NCI-H2107 (cell line): Measurements from ENCODE around the gene B4GAT1.
"Not testable (repeated sequence)": the region's sequence is repeated elsewhere in the genome, so short reads cannot be mapped to it uniquely, and the experiment has no call there.

Experiments used
- DNase-seq: peaks from one replicate; lab custom pipeline; 2025; lab: John Stamatoyannopoulos, UW

The B4GAT1 gene

DNA sequence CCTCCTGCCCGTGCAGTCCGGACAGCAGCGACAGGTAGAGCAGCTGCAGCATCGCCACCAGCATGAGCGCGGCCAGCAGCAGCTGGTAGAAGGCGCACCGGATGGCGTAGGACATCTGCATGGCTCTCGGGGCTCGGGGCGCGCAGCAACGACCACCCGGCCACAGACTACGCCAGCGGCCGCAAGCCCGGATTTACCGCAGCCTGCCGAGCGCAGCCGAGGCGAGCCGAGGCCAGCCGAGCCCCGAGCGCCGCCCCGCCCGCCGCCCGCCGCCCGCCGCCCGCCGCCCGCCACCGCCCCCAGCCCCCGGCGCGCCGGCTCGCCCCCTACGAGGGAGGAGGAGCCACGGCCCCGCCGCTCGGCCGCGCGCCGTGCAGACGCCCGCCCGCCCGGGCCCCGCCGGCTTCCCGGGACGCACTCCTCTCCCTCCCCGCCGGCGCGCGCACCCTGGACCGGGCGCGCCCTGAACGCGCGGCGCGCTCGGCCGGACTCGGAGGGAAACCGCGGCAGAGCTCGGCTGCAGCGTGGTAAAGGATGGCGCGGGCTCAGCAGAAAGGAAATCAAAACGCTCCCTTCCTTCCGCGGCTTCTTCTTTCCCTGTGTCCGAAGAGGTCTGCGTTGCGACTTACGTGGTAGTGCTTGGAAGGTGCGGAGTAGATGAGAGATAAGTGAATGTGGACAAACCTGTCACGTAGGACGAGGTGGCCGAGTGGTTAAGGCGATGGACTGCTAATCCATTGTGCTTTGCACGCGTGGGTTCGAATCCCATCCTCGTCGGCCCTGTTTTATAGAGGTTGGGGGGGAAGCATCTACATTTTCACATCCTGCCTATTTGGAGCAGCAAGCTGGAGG, at the start of gene B4GAT1:
Gene B4GAT1 (minus strand): TSS at position 205 of the 852 bp plus-strand sequence. CDS start 84 bp downstream, at position 121.
- peak; percentile 56 for DNase-seq

DNA sequence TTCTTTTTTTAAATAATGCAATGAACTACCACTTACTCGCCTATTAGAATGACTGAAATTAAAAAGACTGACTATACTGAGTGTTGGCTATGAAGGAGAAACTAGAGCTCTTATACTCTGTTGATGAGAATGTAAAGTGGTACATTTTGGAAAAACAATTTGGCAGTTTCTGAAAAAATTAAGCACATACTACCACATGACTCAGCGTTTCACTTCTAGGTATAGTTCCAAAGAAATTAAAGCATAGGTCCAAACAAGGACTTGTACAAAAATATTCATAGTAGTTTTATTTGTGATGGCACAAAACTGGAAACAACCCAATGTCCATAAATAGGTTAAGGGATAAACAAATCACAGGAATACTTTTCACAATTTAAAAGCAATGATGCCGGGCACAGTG, 46.5 kb upstream of the B4GAT1 start:
- no peak for DNase-seq

DNA sequence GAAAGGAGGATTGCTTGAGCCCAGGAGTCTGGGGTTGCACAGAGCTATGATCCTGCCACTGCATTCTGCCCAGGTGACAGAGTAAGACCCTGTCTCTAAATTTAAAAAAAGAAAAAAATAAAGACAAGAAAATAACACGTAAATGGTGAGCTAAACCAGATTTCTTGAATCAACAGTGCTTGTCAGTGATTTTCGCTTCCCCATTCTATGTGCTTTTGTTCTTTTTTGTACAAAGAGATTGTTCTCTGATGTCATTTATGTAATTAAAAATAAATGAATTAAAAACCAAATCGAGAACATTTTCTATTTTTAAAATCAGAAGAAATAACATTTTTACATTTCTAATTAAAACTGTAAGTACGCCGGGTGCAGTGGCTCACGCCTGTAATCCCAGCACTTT, 43.9 kb upstream of the B4GAT1 start:
- no peak for DNase-seq

DNA sequence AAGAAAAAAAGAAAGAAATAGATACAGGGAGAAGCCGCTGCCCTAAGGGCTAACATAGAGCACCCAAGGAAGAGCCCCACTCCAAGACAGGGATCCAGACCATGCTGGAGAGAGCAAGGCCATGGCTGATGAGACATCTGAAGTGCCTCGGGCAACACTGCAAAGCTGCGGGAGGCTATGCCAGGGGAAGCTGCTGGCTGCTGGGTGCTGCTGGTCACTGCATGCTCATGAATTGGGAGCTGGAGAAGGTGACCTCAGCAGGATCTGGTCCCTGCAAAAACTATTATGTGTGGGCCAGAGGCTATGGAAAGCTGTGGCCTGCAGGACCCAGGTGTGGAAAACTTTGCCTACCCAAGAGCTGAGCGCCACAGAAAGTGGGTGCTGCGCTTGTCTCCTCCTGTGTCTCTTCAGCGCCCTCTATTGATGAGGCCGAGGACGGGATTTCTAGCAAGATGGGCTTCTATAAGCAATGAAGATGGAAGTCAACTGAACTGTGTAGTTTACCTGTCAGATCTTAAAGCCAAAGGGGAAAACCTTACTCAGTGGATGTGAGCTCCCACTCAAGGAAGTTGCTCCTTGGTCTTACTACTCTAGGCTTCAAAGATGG, 41.5 kb upstream of the B4GAT1 start:
- DNase-seq = peak; percentile 78

DNA sequence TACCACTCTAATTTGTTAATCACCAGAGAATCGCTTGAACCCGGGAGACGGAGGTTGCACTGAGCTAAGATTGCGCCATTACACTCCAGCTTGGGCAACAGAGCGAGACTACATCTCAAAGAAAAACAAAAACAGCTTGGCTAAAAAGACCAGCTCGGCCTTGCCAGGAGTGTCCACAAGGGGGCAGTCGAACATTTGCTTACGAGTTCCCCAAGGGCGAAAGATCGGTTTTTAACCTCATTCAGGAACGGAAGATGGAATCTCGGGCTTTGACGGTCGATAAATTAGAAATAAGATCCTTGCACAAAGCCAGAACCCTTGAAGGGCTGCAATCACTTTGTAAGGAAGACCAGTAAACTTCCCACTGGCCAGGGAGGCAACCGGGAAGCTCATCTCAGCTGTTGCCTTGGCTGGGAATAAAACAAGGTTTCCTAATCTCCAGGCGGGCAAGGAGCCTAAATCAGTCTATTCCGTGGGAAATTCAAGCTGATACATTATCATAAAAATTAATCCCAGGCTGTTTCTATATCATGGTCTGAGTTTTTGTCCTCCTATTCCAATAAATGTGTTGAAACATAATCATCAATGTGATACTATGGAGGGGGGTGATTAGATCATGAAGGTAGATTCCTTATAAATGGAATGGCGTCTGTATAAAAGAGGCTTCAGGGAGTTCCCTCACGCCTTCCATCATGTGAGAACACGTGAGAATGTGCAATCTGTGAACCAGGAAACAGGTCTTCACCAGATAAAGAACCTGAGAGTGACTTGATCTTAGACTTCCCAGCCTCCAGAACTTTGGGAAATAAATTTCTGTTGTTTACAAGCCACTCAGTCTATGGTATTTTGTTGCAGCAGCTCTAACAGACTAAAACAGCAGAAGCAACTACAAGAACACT, 39.0 kb upstream of the B4GAT1 start:
- peak; percentile 81 for DNase-seq

DNA sequence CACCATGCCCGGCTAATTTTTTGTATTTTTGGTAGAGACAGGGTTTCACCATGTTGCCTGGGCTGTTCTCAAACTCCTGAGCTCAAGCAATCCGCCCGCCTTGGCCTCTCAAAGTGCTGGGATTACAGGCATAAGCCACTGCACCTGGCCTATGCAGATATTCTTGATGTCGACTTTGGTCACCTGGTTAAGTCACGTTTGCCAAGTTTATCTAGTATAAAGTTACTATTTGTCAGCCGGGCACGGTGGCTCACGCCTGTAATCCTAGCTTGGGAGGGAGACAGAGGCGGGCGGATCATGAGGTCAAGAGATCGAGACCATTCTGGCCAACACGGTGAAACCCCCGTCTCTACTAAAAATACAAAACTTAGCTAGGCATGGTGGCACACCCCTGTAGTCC, 36.9 kb upstream of the B4GAT1 start:
- DNase-seq = not testable (repeated sequence)

DNA sequence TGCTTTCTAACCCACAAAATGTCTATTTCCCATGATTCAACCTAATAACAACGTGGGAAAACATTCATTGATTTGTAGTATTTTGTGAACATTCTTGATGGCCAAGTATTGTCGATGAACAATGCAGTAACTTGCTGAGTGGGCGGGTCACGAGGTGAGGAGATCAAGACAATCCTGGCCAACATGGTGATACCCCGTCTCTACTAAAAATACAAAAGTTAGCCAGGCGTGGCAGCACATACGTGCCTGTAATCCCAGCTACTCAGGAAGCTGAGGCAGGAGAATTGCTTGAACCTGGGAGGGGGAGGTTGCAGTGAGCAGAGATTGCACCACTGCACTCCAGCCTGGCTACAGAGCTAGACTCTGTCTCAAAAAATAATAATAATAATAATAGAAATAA, 32.8 kb upstream of the B4GAT1 start:
- DNase-seq = not testable (repeated sequence)

DNA sequence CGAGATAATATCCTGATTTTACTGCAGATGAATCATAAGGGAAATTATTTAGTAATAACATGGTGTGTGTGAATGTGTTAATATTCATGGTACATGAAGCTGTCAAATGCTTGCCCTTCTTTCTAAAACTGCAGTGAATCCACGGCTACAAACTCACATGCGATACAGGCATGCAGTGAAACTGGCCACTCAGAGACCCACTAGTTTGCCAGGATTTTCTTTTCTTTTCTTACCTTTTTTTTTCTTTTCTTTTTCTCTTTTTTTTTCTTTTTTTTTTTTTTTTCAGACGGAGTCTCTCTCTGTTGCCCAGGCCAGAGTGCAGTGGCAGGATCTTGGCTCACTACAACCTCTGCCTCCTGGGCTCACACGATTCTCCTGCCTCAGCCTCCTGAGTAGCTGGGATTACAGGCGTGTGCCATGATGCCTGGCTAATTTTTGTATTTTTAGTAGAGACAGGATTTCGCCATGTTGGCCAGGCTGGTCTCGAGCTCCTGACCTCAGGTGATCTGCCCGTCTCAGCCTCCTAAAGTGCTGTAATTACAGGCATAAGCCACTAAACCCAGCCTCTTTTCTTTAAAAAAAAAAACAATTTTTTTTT, 26.4 kb upstream of the B4GAT1 start:
- DNase-seq = not testable (repeated sequence)

DNA sequence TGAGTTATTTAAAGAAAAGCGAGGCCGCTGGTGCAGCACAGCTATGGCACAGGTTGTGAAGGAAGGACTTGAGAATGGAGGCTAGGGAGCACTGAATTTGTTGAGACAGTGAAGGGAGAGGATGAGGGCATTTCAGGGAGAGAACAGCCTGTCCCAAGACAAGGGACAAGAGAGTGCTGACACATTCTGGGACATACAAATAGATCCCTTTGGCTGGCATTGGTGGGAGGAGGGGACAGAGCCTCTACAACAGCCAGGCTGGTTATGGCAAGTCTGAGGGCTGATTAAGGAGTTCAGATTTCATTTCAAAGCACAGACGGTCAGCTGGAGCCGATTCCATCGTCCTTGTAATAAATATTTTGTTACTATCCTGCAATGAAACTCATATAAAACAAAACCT, 25.8 kb upstream of the B4GAT1 start:
- no peak for DNase-seq

DNA sequence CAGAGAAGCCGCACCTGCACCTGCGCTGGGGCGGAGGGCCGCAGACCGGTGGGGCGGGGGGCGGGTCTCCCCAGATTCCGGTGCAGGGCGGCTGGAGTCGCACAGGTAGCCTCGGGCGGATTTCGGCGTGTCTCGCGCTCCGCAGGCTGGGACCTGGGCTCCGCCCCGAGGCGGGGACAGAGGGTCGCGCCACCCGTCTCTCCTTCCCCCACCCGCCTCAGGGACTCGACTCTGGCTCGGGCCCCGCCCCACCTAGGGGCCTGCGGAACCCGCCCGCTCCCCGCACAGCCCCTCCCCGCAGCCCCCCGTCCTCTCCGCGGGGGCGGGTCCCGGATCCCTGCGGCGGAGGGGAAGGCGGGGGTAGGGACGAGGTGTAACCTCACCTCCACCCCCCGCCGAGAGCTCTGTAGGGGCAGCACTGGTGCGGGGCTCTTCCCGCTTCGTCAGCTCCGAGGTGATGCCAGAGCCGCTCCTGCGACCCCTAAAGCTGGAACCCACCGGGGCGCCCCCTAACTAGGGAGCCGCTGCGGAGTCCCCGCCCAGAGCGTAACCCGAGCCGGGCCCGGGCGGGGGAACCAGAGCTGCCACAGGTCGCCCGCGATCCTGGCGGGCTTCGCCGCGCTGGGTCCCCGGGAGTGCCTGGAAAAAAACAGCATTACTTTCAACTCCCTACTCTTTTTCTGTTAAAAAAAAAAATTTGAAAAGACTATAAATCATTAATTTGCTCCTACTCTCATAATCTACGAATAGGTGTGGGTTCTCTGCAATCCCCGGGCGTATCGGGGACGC, 24.4 kb upstream of the B4GAT1 start, which contains the start of gene SLC29A2:
Gene SLC29A2 (minus strand): TSS at position 134 of the 789 bp plus-strand sequence. CDS start 169 bp downstream, outside the sequence.
- peak; percentile 89 for DNase-seq

DNA sequence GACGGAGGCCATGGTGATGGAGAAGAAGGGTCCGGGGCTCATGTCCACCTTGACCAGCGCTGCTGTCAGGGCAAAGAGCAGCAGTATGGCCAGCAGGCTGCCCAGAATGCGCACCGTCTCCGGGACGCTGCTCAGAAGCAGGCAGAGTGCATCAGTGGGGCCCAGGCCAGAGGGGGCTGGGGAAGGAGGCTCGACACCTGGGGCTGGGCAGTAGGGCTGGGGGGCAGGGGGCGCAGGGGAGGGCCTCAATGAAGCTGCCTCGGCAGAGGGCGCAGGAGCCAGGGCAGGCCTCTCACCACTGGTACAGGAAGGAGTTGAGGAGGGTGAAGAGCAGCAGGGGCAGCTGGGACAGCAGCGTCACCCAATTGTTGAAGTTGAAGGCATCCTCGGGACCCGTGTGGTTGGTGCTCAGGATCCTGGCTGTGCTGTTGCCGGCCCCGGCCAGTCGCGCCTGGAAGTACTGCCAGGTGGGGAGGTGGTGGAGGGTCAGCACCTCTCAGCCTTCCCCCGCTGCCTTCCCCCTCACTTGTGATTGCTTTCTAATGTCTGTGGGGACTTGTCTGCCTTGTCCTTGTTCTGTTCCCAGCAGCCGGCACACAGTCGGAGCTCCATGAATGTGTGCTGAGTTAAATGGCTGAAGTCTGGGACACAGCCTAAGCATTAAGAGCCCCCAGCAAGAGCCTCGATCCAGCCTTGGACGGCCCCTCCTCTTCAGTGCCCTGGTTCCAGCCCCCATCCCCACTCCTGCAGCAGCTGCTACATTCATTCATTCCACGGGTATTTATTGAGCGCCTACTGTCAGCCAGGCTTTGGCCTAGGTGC, 21.9 kb upstream of the B4GAT1 start:
- no peak for DNase-seq

DNA sequence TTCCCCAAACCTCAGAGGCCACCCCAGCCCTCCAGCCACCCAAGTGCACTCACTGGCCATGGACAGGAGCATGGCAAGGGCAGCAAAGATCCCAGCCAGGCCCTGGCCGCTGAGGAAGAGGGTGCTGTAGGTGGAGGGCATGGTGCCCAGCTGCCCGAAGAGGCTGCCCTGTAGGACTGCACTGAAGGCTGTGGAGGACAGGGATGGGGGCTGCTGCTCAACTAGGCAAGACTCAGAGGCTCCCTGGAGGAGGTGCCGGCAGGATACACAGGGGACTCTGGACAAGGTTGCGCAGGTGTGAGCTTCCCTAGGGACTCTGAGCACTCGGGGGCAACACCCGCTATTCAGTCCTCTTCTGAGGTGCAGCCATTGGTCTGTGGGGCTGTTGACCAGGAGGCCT, 21.1 kb upstream of the B4GAT1 start:
- no peak for DNase-seq

DNA sequence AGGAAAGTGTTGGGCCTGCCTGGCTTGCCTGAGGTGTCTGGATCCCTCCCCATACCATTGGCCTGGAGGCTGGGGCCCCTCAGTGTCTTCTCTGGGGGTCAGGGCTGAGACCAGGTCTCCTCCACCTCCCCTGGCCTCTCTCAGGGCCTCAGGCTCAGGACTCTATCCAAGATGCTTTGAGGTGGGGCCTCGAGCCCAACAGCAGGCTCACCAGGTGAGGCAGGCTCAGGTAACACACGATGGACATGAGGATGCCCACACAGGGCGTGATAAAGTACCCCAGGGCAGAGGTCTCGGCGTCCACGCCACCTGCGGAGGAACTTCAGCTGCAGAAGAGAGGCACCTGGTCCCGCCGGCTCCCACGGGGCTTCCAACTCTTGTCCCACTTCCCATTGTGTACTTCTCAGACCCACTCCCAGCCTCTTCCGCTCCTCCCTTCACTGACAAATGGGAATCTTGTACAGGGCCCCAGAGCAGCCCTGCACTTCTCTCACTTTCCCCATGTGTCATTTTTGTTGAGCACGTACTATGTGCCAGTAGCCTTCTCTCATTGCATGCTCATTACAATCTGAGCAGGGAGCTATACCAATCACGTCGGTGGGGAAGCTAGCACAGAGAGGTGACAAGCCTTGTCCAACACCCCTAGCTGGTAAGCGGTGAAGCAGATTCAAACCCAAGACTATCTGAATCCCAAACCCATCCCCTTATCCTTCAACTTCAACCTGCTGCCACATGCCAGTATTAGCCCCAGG, 20.3 kb upstream of the B4GAT1 start:
- no peak for DNase-seq

DNA sequence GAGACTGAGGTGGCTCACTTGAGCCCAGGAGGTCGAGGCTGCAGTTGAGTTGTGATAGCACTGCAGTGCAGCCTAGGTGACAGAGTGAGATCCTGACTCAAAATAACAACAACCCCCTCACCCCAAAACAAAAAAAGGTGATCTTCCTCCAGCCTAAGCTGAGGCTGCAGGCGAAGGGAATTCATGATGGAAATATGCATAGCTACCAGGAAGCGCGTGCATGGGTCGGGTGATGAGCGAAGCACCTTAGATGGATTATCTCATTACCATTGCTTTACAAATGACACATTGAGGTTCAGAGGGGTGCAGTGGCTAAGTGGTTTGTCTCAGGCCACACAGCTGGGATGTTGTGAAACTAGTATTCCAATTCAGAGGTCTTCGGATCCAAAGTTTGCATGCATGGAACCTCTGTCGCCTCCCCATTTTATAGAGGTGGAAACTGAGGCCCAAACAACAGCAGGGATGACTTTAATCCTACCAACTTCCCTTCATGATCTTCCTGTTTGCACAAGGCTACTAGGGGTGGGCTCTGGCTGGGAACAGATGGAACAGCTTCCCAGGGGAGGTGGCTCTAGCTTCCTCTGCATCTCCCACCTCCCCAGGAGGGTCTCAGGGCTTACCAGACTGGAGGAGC, 19.5 kb upstream of the B4GAT1 start:
- DNase-seq = no peak

DNA sequence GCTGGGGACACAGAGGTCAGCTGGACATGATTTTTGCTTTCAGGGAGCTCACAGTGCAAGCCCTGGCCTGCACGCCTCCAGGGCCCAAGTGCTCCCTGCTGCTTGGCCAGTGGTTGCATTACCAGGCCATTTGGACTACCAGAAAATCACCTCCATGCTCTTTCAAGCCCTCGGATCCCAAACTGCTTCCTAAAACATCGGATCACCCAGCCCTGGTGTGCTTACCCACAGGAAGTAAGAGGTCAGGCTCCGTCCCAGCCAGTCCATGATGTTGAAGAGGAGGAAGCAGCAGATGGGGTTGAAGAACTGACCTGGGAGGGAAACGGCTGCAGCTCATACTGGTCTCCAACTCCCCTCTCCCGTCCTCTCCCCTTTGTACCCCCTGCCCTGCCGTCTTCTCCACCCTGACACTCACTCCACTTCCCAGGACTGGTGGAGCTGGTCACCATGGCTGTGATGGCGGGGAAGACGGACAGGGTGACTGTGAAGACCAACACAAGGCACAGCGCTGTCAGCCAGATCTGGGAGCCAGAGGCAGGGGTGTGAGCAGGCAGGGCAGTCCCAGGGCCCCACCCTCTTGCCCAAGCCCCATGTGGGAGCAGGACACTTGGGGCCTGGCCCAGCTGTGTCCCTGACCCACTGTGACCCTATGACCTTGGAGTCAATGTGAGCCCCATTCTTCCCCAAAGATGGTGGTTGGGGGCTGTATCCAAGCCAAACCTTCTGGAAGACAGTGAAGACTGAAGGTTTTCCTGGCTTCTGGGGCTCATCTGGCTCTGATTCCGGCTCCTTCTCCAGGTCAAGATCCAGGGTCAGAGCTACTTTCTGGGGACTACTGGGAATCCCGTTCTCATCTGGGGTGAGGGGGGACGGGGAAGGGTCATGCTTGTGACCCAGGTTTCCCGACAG, 18.5 kb upstream of the B4GAT1 start:
- DNase-seq = no peak

DNA sequence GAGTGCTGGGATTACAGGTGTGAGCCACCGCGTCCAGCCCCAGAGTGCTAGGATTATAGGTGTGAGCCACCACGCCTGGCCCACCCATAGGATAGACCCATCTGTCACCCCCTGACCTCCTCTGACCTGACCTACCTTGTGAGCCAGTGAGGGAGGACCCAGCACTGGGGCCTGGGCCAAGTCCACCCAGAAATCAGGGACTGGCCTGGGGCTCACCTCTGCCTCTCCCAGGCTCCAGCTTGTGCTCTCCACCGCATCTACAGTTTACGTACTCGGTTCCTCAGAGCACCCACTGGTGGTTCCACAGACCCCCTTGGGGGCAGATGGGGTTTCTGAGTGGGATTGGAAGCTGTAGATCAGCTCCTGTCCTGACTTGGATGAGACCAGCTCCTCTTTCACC, 17.7 kb upstream of the B4GAT1 start:
- no peak for DNase-seq

DNA sequence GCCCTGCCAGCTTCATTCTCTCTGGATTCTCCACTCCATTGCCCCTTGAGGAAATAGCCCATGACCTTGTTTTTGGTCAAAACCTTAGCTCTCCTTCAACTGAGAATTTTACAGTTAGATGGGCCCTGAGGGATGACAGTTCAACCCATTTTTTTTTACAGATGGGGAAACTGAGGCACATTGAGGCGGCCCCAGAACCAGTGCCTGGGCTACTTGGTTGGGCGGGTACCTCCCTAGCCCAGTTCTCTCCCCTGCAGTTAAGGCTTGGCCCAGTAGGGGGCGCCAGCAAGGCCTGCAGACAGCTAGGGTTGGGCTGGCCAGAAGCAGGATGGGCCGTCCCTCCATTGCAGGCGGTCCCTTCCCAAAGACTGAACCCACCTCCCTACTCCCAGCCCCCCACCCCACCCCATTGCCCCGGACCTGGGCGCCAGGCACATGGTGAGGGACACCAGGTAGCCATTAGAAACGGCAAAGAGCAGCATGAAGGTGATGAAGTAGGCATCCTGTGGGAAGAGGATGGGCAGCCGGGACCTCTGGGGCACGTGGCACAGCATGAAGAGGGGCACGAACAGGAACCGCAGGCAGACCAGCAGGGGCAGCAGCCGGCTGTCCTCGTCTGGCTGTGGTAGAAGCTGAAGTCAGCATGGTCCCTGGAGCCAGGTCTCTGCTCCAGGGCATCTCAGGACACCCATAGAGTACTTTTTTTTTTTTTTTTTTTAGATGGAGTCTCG, 16.5 kb upstream of the B4GAT1 start:
- DNase-seq = no peak
